ENCODE data around the gene CLK3. TPM values are rescaled to one million over a fixed set of nuclear protein-coding genes. Genes with fewer than 3 reads are reported as not detected.

The CLK3 gene
- total RNA-seq, 1 donor from 2014 or later: 65.8 TPM

GRCh38 chr15:74603026-74603788 lies 12.4 kb upstream of the CLK3 start:
- peaks cover 21% of the 10 kb centered on the region for H3K27me3 Mint-ChIP-seq (ENCODE audit: low read depth, unreplicated experiment)
- Histone ChIP-seq H3K36me3 (ENCODE audit: insufficient read depth, low read length) (no peaks in the 10 kb centered on the region), H3K27ac (ENCODE audit: low read depth, low read length) (no peak overlapping the region), H3K9me3 (ENCODE audit: insufficient read depth, low read depth, low read length) (no peaks in the 10 kb centered on the region), H3K79me2 (ENCODE audit: insufficient read depth, low read length) (peaks cover 8% of the 10 kb centered on the region), H3K4me3 (ENCODE audit: insufficient read depth, low read depth, low read length) (no peak overlapping the region), H4K20me1 (ENCODE audit: insufficient read depth, low read length) (peaks cover 10% of the 10 kb centered on the region), H3K4me1 (ENCODE audit: insufficient read depth, low read length) (peaks cover 9% of the 10 kb centered on the region), H2AFZ (ENCODE audit: low read depth, low read length) (no peak overlapping the region), H3K27me3 (ENCODE audit: insufficient read depth, low read length) (no peaks in the 10 kb centered on the region), H3K9ac (ENCODE audit: low read length) (no peak overlapping the region), H3K4me2 (ENCODE audit: low read length) (no peak overlapping the region)
- no peak overlapping the region for H3K27ac Mint-ChIP-seq (ENCODE audit: unreplicated experiment)
- FAIRE-seq (no peak), DNase-seq (ENCODE audit: low read depth) (no peak)
- no peaks in the 10 kb centered on the region for H3K4me1 Mint-ChIP-seq (ENCODE audit: low read depth, unreplicated experiment)
- no peaks in the 10 kb centered on the region for H3K9me3 Mint-ChIP-seq (ENCODE audit: unreplicated experiment)
- no peak overlapping the region for H3K4me3 Mint-ChIP-seq (ENCODE audit: unreplicated experiment)
- peaks cover 4% of the 10 kb centered on the region for H3K36me3 Mint-ChIP-seq (ENCODE audit: low read depth, unreplicated experiment)
- TF ChIP-seq EZH2 (IDR thresholded peaks at IDR 0.05; ENCODE audit: insufficient read depth, low read length) (no peak), CTCF (IDR thresholded peaks at IDR 0.05; ENCODE audit: insufficient read depth, low read depth, low read length) (no peak)

- peaks cover 10% of the 10 kb centered on the region for H4K20me1 ChIP-seq (ENCODE audit: insufficient read depth, low read length)
- H2AFZ ChIP-seq (ENCODE audit: low read depth, low read length): no peak overlapping the region
- DNase-seq (ENCODE audit: low read depth) (no peak), FAIRE-seq (no peak)
- Mint-ChIP-seq H3K27ac (ENCODE audit: unreplicated experiment) (no peak overlapping the region), H3K4me3 (ENCODE audit: unreplicated experiment) (no peak overlapping the region), H3K9me3 (ENCODE audit: unreplicated experiment) (no peaks in the 10 kb centered on the region), H3K4me1 (ENCODE audit: low read depth, unreplicated experiment) (no peaks in the 10 kb centered on the region), H3K27me3 (ENCODE audit: low read depth, unreplicated experiment) (peaks cover 26% of the 10 kb centered on the region), H3K36me3 (ENCODE audit: low read depth, unreplicated experiment) (no peaks in the 10 kb centered on the region)
- H3K27ac ChIP-seq (ENCODE audit: low read depth, low read length): no peak overlapping the region
- H3K36me3 ChIP-seq (ENCODE audit: insufficient read depth, low read length): no peaks in the 10 kb centered on the region
- H3K9ac ChIP-seq (ENCODE audit: low read length): no peak overlapping the region
- H3K79me2 ChIP-seq (ENCODE audit: insufficient read depth, low read length): peaks cover 5% of the 10 kb centered on the region
- H3K4me3 ChIP-seq (ENCODE audit: insufficient read depth, low read depth, low read length): no peak overlapping the region
- TF ChIP-seq CTCF (IDR thresholded peaks at IDR 0.05; ENCODE audit: insufficient read depth, low read depth, low read length) (no peak), EZH2 (IDR thresholded peaks at IDR 0.05; ENCODE audit: insufficient read depth, low read length) (no peak)
- H3K4me1 ChIP-seq (ENCODE audit: insufficient read depth, low read length): peaks cover under 1% of the 10 kb centered on the region
- no peak overlapping the region for H3K4me2 ChIP-seq (ENCODE audit: low read length)
- no peaks in the 10 kb centered on the region for H3K9me3 ChIP-seq (ENCODE audit: insufficient read depth, low read depth, low read length)
- H3K27me3 ChIP-seq (ENCODE audit: insufficient read depth, low read length): no peaks in the 10 kb centered on the region
Measured at GRCh38 chr15:74603789-74604705, 11.6 kb upstream of the CLK3 start.
